Panc1 (cell line): ENCODE measurements around the gene DYNC1I1.

Source experiments
- CTCF ChIP-seq: fragments of 450-650 bp; IDR thresholded peaks from 2 replicates; pipeline ENCODE4 v1.5.1; 2017; ENCODE audit warnings: mild to moderate bottlenecking
- POLR2AphosphoS5 ChIP-seq: IDR thresholded peaks from 2 replicates; pipeline ENCODE4 v1.6.1; 2012; ENCODE audit warnings: mild to moderate bottlenecking, low read depth, low read length, moderate library complexity
- REST ChIP-seq, 2 experiments: IDR thresholded peaks; 2 replicates each; pipeline ENCODE4 v1.6.1; 2011 to 2012; ENCODE audit warnings: low read depth in 2 of 2, control low read depth in 1 of 2, low read length in 1 of 2, mild to moderate bottlenecking in 1 of 2, moderate library complexity in 1 of 2; ENCODE audit not compliant: insufficient read depth in 1 of 2
- SIN3A ChIP-seq: IDR thresholded peaks from 2 replicates; pipeline ENCODE4 v1.6.1; 2012; ENCODE audit warnings: low read depth, mild to moderate bottlenecking, low read length, moderate library complexity, borderline replicate concordance; ENCODE audit not compliant: insufficient read depth
- TCF7L2 ChIP-seq: IDR thresholded peaks from 2 replicates; pipeline ENCODE4 v1.6.1; 2011; ENCODE audit warnings: mild to moderate bottlenecking, low read depth, low read length, inconsistent platforms

- TF ChIP-seq CTCF, result no peak; the same call in 1 of the 2 replicates
- no peak for TF ChIP-seq SIN3A
- no peak for TF ChIP-seq TCF7L2
- TF ChIP-seq POLR2AphosphoS5, result no peak
- no peak for TF ChIP-seq REST (IDR thresholded peaks at IDR 0.05; ENCODE audit: insufficient read depth in 1 of 2, low read depth in 2 of 2, low read length in 1 of 2)
These were observed 147.2 kb downstream of the DYNC1I1 start for GRCh38 chr7:95919556-95919955.
